Measurements from ENCODE around the gene C20orf173.

- TF ChIP-seq SP1 (IDR thresholded peaks at IDR 0.05) (no peak), HDGF (IDR thresholded peaks at IDR 0.05; ENCODE audit: borderline replicate concordance) (no peak), PKNOX1 (IDR thresholded peaks at IDR 0.05) (no peak), TARDBP (IDR thresholded peaks at IDR 0.05) (no peak), NFRKB (IDR thresholded peaks at IDR 0.05) (no peak), SUZ12 (IDR thresholded peaks at IDR 0.05) (no peak), FOXA1 (IDR thresholded peaks at IDR 0.05) (no peak), FOXM1 (IDR thresholded peaks at IDR 0.05; ENCODE audit: borderline replicate concordance) (no peak)
Measured at GRCh38 chr20:35546127-35546526, 16.7 kb upstream of the C20orf173 start.
